Stimulated activated CD8-positive, alpha-beta memory T cell treated with anti-CD3 and anti-CD28 coated beads, Interleukin-15, amount 100 ng/mL, for 1 hour (primary cell): ENCODE data around the gene ANO7.
"Not testable (repeated sequence)": the region's sequence is repeated elsewhere in the genome, so short reads cannot be mapped to it uniquely, and the experiment has no call there.

ENCODE experiments used
- DNase-seq: peaks from one replicate; pipeline ENCODE4 v3.0.0-alpha.2; 2020; ENCODE audit warnings: low read depth

The ANO7 gene

DNA sequence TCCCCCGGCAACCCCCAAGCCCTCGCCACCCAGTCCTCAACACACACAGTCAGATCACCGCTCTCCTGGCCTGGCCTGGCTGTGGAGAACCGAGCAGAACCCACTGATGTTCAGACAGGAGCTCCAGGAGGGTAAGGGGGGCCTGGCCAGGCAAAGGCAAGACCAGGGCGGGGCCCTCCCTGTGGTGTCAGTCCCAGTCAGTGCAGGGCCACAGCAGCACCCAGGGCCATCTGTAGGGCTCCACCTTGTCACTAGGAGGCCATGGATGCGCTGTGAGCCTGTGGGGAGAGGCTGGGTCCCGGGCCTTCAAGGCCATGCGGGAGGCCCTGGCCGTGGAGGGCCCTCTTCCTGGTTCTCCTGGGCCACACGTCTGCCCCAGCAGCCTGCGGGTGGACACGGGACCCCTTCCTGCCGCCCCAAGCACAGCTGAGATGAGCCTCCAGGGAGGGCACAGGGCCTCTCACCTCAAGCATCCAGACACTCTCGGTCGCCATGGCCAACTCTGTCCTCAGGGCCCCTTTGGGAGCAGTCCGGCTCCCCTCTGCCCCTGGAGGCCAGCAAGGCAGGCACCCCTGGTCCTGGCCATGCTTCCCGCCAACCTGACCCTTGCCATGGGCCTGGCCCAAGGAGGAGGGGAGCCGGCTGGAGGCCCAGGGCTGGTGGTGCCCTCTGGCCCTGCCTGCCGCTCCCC, 2.0 kb downstream of the ANO7 start:
- no peak for DNase-seq

DNA sequence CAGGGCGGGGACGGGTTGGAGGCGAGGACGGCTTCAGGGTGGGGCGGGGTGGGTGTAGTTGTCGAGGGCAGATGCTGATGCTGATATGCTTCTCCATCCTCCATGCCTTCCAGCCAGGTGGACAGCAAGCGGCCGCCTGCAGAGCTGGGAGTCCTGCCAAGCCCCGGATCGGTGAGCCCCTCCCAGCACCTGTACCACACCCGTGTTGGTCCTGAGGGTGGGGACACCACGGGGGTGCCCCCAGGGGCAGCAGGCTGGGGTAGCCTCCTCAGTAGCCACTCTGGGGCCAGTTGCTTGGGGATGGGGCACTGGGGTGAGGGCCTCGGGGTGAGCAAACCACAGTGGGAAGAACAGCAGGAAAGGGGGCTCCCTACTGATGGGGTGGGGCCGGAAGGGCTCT, 2.6 kb downstream of the ANO7 start:
- no peak for DNase-seq

- DNase-seq: no peak
Observed at GRCh38 chr2:241193271-241193670, 4.8 kb downstream of the ANO7 start.

- DNase-seq: no peak
Observed at GRCh38 chr2:241194811-241195210, 6.3 kb downstream of the ANO7 start.

DNA sequence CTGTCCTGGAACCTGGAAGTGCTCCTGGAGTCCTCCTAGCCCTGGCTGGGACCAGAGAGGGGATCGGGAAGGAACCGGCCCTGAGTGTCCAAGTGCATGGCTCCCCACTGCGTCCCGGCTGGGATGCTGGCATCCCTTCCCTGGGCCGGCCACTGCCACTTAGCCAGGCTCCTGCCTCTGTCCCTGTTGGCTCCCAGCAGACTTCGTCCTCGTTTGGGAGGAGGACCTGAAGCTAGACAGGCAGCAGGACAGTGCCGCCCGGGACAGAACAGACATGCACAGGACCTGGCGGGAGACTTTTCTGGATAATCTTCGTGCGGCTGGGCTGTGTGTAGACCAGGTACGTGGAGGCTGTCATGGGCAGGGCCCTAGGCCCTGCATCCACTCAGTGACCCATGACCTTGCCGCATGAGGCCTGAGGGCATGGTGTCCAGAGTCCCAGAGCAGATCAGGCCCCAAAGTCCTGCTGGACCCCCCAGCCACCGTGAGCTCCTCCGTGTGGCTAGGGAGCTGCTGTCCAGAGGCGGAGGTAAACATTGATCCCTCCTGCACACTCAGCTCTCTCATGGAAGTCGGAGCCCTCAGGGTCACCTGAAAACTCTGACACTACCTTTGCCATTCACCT, 7.1 kb downstream of the ANO7 start:
- no peak for DNase-seq

- DNase-seq: not testable (repeated sequence)
Observed at GRCh38 chr2:241197246-241197645, 8.8 kb downstream of the ANO7 start.

DNA sequence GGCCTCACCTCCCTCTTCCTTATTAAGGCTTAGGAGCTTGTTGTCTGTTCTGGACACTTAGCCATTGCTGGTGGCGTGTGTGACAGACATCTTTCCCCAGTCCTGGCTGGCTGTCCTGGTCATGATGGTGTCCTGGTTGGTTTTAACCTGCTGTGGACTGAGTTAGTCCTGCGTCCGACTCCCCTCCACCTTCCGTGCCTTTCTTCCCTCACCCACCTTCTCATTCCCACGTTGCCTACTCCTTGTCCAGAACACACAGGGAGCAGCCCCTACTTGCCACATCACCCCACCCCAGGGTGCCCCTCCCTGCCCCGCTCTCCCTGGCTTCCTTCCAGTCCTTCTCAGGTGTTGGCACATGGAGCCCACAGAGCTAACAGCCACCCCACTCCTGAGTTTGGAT, 9.5 kb downstream of the ANO7 start:
- no peak for DNase-seq

GRCh38 chr2:241198381-241199279, 10.2 kb downstream of the ANO7 start:
- DNase-seq: no peak

DNA sequence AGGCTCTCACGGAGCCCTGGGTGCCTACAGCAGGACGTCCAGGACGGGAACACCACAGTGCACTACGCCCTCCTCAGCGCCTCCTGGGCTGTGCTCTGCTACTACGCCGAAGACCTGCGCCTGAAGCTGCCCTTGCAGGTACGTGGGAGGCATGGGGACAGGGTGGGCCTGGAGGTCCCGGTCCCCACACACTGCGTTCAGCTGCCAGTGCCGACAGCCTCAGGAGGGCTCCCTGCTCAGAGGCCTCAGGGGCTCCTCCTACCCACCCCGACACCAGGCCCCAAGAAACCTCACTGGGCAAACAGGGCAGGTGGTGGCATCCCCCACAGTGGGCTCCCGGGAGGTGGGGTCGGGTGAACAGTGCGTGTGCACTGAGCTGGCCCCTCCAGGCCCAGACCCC, 10.8 kb downstream of the ANO7 start:
- no peak for DNase-seq

DNA sequence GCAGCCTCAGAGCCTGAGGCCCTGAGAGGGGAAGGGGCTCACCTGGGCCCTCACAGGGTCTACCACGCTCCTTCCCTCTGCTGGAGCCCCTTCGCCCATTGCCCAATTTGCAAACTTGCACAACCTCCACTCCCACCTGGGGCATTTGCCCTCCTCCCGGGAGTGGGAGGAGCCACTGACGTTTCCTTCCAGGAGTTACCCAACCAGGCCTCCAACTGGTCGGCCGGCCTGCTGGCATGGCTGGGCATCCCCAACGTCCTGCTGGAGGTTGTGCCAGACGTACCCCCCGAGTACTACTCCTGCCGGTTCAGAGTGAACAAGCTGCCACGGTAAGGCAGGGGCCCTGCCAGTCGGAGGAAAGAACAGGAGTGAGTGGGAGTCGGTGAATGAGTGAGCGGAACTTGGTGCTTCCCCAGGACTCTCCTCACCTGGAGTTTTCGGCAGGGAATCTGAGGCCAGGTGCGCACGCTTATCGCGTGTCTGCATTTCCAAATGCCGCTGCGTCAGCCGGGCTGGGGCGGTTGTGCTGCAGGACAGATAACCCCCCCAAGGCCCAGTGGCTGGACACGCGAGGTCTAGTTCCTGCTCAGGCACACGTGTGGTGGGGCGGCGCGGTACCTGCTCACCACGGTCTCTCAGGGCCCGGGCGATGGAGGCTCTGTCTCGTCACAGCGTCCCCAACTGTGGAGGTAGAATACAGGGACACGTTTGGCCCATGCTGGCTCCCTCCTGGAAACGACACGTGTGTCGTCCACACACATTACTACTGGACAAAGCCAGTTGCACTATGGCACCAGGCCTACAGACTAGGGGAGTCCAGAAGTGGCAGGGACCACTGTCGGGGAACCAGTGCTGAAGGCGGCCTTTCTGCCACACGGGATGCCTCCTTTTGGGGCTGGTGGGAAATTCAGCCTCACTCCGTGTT, 11.7 kb downstream of the ANO7 start:
- DNase-seq: no peak

DNA sequence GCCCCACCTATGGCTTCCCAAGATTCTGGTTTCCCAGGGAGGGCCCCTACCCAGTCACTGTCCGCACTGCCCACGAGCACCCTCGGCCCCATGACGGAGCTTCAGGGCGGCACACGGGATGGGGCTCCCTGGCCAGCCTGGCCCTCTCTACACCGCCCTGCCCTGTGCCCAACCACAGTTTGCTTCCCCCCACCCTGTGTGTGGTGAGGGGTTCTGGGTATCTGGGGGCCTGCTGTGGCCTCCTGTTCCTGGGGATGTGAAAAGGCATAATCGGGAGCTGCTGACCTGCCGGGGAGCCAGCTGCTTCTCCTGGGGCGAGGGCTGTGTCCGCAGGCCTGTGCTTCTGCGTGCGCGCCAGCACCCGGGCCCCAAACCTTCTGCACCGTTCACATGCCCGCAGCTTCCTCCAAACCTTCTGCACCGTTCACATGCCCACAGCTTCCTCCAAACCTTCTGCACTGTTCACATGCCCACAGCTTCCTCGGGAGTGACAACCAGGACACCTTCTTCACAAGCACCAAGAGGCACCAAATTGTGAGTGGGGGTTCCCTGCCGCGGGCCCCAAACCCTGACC, 12.4 kb downstream of the ANO7 start:
- no peak for DNase-seq

DNA sequence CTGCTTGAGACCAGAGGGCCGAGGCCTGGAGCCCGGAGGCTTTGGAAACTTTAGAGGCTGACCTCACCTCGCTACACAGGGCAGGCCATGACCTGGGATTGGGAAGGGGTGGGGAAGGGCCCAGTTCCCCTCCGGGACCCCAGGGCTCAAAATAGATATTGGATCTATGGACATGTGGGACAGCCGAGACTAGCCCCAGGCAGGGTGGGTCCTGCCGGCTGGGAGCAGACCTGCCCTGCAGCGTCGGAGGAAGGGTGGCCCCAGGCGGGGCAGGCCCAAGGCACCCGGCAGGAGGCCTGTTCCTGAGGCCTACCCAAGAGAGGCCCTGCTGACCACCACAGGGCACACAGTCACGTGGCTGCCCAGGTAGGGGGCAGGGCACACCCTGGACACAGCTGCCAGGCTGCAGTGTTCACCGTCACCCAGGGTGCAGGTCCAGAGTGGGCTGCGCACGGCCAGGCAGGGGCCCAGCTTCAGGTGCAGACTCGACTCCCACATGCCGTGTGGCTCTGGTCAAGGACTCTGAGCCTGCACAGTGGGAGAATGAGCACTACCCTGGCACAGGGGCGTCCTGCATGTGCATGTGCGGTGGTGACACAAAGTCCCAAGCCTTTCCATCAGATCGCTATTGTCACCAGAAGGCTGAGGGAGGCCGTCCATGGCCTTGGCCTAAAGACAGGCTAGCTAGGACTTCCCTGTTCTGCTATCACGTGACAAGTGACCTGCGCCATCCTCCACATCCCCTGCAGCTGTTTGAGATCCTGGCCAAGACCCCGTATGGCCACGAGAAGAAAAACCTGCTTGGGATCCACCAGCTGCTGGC, 13.2 kb downstream of the ANO7 start:
- DNase-seq: no peak

GRCh38 chr2:241202268-241202585, 13.8 kb downstream of the ANO7 start:
- no peak for DNase-seq

DNA sequence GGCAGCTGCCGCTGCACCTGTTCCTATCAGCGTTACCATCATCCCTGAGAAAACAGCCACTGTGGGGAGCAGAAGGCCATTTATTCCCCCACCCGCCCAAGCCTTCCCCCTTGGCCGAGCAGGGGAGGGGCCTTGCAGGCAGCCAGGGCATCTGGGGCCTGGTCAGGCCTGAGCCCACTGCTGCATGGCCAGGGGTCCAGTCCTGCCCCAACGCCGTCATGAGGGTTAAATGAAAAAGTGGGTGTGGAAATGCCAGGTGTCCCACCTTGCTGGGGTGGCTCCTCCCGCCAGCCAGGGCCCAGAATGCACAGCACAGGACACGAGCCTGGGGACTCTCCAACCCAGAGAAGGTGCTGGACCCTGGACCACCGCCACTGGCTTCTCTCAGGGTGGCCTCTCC, 14.2 kb downstream of the ANO7 start:
- DNase-seq: no peak

- DNase-seq: no peak
Observed at GRCh38 chr2:241203218-241204009, 14.9 kb downstream of the ANO7 start.

DNA sequence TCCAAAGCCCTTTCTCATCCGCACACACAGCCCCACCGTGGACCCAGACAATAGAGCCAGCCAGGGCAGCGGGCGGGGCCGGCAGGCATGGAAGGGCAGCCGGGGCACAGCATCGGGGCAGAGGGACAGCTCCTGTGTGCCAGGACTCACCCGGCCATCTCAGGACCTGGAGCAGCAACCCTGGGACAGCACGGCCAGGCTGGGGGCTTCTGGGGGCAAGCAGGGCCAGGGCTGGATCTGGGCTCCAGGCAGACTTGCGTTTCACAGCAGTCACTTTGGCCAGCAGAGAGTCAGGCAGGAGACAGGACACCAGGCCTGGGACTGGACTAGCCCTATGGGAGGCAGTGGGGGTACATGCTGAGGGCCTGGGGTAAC, 15.5 kb downstream of the ANO7 start:
- DNase-seq: no peak

DNA sequence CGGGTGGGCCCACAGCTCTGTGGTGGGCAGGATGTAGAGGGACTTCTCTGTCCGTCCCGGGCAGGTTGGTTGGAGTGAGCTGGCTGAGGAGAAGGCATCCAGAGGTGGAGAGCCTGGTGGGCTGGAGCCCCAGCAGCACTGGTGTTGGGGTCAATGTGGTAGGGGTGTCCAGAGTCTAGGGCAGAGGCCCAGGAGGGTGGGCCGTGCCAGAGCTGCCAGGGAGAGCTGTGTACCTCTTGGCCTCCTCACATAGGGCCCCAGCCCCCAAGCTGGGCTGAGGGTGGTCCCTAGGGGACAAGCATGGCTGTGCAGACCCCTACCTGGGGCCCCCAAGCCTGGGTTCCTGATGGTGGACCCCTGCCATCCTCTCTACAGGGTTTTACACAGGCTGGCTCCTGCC, 16.0 kb downstream of the ANO7 start:
- DNase-seq: no peak

GRCh38 chr2:241205086-241205485, 16.6 kb downstream of the ANO7 start:
- DNase-seq: no peak

DNA sequence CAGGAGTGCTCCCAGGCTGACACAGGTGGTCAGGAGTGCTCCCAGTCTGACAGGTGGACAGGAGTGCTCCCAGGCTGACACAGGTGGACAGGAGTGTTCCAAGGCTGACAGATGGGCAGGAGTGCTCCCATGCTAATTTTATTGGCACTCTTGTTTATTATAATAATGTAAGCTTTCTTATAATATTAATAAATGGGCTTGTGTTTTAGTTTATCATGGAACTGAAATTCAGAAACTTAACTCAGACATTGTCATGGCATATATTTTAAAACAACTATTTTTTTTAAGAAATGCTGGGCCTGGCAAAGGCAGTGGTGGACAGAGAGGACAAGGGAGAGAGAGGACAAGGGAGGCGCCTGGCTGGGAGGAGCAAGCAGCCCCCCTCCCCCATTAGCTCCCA, 18.7 kb downstream of the ANO7 start:
- no peak for DNase-seq

- no peak for DNase-seq
Observed at GRCh38 chr2:241207641-241208040, 19.2 kb downstream of the ANO7 start.
